Activated CD4-positive, alpha-beta T cell treated with anti-CD3 and anti-CD28 coated beads for 48 hours (primary cell): Measurements from ENCODE around the gene TYW1.
"Not testable (repeated sequence)": the region's sequence is repeated elsewhere in the genome, so short reads cannot be mapped to it uniquely, and the experiment has no call there.

Experiments used
- DNase-seq: peaks from one replicate; pipeline ENCODE4 v3.0.0-alpha.2; 2020

Gene TYW1

DNA sequence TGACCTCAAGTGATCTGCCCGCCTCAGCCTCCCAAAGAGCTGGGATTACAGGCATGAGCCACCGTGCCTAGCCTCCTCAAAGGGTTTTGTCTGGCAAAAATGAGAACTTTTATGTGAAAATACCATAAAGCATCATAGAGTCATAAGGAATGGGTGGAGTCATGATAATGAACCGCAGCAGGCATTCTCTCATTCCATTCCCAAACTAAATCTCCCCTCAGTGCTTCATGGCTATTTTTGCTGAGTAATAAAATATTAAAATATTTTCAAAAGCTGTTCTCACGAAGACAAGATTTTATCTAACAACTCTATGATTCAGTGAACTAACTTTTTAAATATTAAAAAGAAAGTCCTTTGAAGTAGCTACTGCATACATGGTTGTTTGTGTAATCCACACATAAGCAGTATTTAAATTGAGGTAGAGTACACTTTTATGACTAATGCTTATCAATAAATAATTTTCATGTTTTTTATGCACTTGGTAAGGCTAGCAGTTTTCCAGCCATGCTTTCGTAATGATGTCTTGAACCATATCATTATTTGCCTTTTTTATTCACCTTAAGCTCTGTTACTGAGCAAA lies 195.6 kb downstream of the TYW1 start:
- not testable (repeated sequence) for DNase-seq

- not testable (repeated sequence) for DNase-seq
These were observed 196.4 kb downstream of the TYW1 start for GRCh38 chr7:67192889-67193613.

- DNase-seq = not testable (repeated sequence)
These were observed 199.5 kb downstream of the TYW1 start for GRCh38 chr7:67196176-67196575.

- DNase-seq = not testable (repeated sequence)
These were observed 202.4 kb downstream of the TYW1 start for GRCh38 chr7:67198865-67199526.

DNA sequence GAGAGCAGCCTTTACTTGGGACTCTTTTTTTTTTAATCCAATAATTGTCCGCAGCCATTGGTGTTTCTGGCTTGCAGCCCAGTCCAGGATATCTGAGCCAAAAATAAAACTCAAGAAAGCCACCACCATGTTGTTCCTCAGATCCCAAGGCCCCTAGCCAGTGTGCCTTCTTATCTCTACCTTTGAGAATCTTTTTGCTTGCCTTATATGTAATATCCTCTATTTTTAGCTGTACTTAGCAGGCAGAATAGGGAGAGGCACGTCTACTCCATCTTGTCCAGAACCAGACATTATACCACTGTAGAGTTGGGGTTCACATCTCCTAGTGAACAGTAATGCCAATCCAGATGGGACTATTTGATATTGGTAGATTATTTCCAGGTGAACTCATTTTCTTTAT lies 209.1 kb downstream of the TYW1 start:
- DNase-seq = not testable (repeated sequence)

DNA sequence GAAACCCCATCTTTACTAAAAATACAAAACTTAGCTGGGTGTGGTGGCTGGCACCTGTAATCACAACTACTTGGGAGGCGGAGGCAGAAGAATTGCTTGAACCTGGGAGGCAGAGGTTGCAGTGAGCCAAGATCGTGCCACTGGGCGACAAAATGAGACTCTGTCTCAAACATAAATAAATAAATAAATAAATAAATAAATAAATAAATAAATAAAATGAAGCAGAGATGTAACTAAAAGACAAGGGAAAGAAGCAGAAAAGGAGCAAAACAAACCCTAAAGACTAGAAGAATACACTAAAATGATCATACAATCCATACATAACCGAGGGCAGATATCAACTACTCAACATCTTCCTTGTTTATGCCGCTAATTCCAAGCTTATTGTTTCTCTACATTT lies 209.8 kb downstream of the TYW1 start:
- DNase-seq = no peak

DNA sequence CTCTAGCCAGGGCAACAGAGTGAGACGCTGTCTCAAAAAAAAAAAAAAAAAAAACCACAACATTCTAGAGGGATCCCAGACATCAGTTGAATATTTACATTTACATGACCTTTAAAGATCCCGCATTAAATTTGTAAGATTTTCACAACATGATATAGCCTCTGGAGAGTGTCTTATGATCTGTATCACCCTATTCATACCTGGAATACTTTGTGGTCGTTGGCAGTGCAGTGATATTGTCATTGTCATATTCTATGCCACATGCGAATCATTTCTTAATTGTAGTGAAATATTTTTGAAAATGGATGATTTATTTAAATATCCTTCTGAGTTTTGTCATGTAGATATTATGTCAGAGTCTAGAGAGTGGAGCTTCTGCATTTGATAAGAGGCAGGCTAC lies 212.0 kb downstream of the TYW1 start:
- DNase-seq = not testable (repeated sequence)

- no peak for DNase-seq
These were observed 212.6 kb downstream of the TYW1 start for GRCh38 chr7:67209256-67209655.

GRCh38 chr7:67210567-67210966 lies 213.9 kb downstream of the TYW1 start:
- DNase-seq = no peak

- not testable (repeated sequence) for DNase-seq
These were observed 215.2 kb downstream of the TYW1 start for GRCh38 chr7:67211650-67212330.

GRCh38 chr7:67213038-67213437 lies 216.4 kb downstream of the TYW1 start:
- not testable (repeated sequence) for DNase-seq

- DNase-seq = not testable (repeated sequence)
These were observed 226.9 kb downstream of the TYW1 start for GRCh38 chr7:67223551-67223950.

GRCh38 chr7:67226340-67226907 lies 229.8 kb downstream of the TYW1 start:
- DNase-seq = peak; percentile 22

DNA sequence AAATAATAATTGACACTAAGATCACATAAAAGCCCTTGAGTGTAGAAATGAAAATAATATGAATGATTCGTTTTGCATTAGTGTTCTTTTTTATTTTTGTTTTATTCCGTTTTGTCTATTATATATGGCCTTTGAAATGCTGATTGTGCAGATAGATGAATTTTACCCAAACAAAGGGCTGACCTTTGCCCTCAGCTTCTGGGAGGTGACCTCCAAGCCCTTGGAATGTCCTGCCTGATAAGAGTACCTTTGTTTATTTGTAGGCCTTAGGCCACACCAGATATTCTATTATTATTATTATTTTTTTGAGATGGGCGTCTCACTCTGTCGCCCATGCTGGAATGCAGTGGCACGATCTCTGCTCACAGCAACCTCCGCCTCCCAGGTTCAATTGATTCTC lies 230.3 kb downstream of the TYW1 start:
- not testable (repeated sequence) for DNase-seq

GRCh38 chr7:67229018-67229417 lies 232.4 kb downstream of the TYW1 start:
- DNase-seq = not testable (repeated sequence)

DNA sequence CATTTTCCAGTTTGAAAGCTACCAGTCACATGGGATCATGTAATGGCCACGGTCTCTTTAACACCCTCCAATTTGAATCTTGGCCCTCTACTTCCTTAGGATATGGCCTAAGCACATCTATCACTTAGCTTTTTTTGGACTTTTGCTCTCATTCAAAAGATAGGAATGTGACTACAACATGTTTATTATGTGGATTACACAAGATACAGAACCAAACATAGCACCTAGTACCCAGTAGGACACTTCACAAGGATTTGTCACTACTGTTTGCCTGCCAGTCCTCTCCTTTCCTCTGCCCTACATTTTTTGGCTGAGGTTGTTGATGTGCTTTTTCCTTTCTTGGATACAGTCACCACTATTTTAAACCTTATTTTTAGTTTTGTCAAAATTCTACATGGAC lies 233.4 kb downstream of the TYW1 start:
- not testable (repeated sequence) for DNase-seq

- not testable (repeated sequence) for DNase-seq
These were observed 236.9 kb downstream of the TYW1 start for GRCh38 chr7:67233506-67233905.

DNA sequence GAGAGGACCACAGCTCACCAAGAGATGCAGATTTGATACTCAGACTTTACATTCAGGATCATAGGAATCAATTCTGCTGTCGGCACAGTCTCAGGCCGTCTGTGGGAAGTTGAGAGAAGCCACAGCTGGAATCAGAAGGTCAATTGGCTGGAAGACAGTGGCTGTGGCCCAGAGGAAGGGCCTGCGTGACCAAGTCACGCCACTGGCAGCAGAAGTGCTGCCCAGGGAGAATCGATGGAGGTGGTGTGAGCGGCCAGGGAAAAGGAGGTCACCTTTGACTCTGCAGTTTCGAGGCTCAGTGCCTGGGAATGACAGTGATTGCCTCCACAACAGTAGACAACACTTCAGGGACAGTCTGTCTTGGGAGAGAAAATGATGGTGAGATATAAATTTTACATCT lies 239.6 kb downstream of the TYW1 start:
- DNase-seq = not testable (repeated sequence)

GRCh38 chr7:67242871-67243270 lies 246.2 kb downstream of the TYW1 start:
- DNase-seq = not testable (repeated sequence)

- DNase-seq = not testable (repeated sequence)
These were observed 251.7 kb downstream of the TYW1 start for GRCh38 chr7:67248364-67248763.

- DNase-seq = no peak
These were observed 255.4 kb downstream of the TYW1 start for GRCh38 chr7:67251986-67252558.

- not testable (repeated sequence) for DNase-seq
These were observed 258.4 kb downstream of the TYW1 start for GRCh38 chr7:67255076-67255475.

DNA sequence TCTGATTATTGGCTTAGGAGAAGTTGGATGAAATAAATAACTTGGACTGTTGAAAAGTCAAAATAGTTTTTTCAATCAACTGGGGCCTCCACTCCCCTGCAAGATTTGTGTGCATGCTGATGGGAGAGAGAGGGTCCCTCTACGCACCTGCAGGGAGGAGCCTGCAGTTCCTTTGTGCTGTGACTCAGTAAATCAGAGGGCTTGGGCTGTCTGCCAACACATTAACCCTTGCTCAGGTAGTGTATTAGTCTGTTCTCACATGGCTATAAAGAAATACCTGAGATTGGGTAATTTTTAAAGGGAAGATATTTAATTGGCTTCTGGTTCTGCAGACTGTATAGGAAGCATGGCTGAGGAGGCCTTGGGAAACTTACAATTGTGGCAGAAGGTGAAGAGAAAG lies 261.1 kb downstream of the TYW1 start:
- DNase-seq = not testable (repeated sequence)
